Smooth muscle cell (in vitro differentiated cells): ENCODE measurements around the gene BCL7A. TPM values are rescaled to one million over a fixed set of nuclear protein-coding genes. Genes with fewer than 3 reads are reported as not detected.
A peak's percentile ranks its signal among the peaks of the same experiment; 100 is the strongest.

Source experiments
- DNase-seq: peaks from one replicate; lab custom pipeline; 2025; ENCODE audit not compliant: unreplicated experiment; lab: John Stamatoyannopoulos, UW
- H2AFZ ChIP-seq: fragments of 200-600 bp; sonication (generic); 2 replicates; pipeline ENCODE4 v1.6.0; 2016; ENCODE audit warnings: antibody characterized with exemption, low read depth, mild to moderate bottlenecking
- H3F3A ChIP-seq: fragments of 200-600 bp; sonication (generic); 2 replicates; pipeline ENCODE4 v1.6.0; 2017; ENCODE audit warnings: antibody characterized with exemption, low read depth
- H3K27ac ChIP-seq: fragments of 200-600 bp; sonication (generic); 2 replicates; pipeline ENCODE4 v1.5.1; 2016; ENCODE audit warnings: low read depth, mild to moderate bottlenecking
- H3K27me3 ChIP-seq: fragments of 200-600 bp; sonication (generic); 2 replicates; pipeline ENCODE4 v1.6.1; 2016; ENCODE audit warnings: low read depth, mild to moderate bottlenecking
- H3K36me3 ChIP-seq: fragments of 200-600 bp; sonication (generic); 2 replicates; pipeline ENCODE4 v1.5.1; 2016; ENCODE audit warnings: low read depth
- H3K4me1 ChIP-seq: fragments of 200-600 bp; sonication (generic); 2 replicates; pipeline ENCODE4 v1.5.1; 2016; ENCODE audit warnings: low read depth
- H3K4me2 ChIP-seq: fragments of 200-600 bp; sonication (generic); 2 replicates; pipeline ENCODE4 v1.6.0; 2016; ENCODE audit warnings: mild to moderate bottlenecking
- H3K4me3 ChIP-seq: fragments of 200-600 bp; sonication (generic); 2 replicates; pipeline ENCODE4 v1.5.1; 2016; ENCODE audit warnings: mild to moderate bottlenecking
- H3K79me2 ChIP-seq: fragments of 200-600 bp; sonication (generic); 2 replicates; pipeline ENCODE4 v1.6.0; 2016; ENCODE audit warnings: low read depth, mild to moderate bottlenecking
- H3K9ac ChIP-seq: fragments of 200-600 bp; sonication (generic); 2 replicates; pipeline ENCODE4 v1.6.0; 2016; ENCODE audit warnings: low read depth
- H3K9me3 ChIP-seq: fragments of 200-600 bp; sonication (generic); replicated peaks from 2 replicates; pipeline ENCODE4 v1.5.1; 2016; ENCODE audit warnings: low read depth
- H4K20me1 ChIP-seq: fragments of 200-600 bp; sonication (generic); 2 replicates; pipeline ENCODE4 v1.6.0; 2016; ENCODE audit warnings: low read depth
- WGBS: methylation state at CpG from one replicate; pipeline ENCODE4 v1.1.7; 2016; ENCODE audit warnings: low lambda C conversion rate; 5-methylcytosine and 5-hydroxymethylcytosine counted together
- polyA plus RNA-seq: library from polyadenylated mRNA; unstranded; fragments of >200 nt; fragmentation: Nextera tagmentation; extraction: Ambion mirVana; gene quantifications from 2 replicates; pipeline ENCODE4 v1.2.1, GENCODE V29; 2016
- total RNA-seq: library from RNA; depleted of rRNA; stranded (reverse); fragments of >200 nt; gene quantifications from 2 replicates; pipeline ENCODE4 v1.2.3, GENCODE V29; 2014
- TF ChIP-seq, protein P1 (sequence below): fragments of 200-600 bp; sonication (generic); IDR thresholded peaks from 2 replicates; pipeline ENCODE4 v1.5.1; 2017; ENCODE audit warnings: borderline replicate concordance, mild to moderate bottlenecking, antibody characterized with exemption; ENCODE audit not compliant: insufficient read depth, poor library complexity, severe bottlenecking

BCL7A gene
- total and polyA plus RNA-seq, 2 experiments from 2014 or later, result 2.7 to 3.0 TPM

DNA sequence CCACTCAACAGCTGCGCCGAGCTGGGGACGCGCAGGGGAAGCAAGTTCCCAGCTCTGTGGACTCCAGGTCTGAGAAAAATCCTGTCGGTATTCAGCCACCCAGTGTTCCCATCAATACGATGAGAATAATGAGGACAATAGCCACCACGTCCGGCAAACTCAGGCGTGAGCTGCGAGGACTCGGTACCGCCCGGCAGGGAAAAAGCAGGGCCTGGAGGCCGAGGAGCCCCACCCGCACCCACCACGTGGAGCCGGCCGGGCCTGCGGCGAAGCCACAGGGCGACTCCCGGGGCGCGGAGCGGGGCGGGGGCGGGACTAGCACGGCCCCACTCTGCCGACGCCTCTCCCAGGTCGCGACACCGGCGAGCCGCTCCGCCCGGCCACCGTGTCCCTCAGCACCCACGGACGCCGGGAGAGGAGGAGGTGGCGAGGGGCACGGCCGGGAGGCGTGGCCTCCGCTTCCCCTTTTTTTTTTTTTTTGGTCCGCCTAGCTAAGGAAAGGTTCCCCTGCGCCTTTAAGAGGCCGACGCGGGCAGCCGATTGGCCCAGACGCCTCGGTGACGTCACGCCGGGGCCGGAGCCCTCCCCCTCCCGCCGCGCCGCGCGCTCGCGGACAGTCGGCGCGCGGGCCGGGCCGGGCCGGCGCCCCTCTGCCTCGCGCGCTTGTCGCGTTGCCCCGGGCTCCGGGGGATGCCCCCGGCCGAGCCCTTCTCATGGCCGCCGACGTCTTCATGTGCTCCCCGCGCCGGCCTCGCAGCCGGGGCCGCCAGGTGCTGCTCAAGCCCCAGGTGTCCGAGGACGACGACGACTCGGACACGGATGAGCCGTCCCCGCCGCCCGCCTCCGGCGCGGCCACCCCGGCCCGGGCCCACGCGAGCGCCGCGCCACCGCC lies 56.7 kb downstream of the BCL7A start, which contains the start of gene MLXIP:
TSS of gene MLXIP (plus strand) at position 616 of the 892 bp plus-strand sequence. CDS start at position 714, 98 bp downstream.
- Histone ChIP-seq H3K9ac (peak within 1 kb of the TSS; percentile 85), H3K4me1 (peaks cover 32% of the 10 kb centered on the region), H2AFZ (peak within 1 kb of the TSS; percentile 88), H3F3A (peaks cover 19% of the 10 kb centered on the region), H3K9me3 (no peaks in the 10 kb centered on the region), H3K4me2 (peak within 1 kb of the TSS; percentile 91), H4K20me1 (peaks cover 29% of the 10 kb centered on the region), H3K36me3 (no peaks in the 10 kb centered on the region), H3K27me3 (no peaks in the 10 kb centered on the region), H3K79me2 (peaks cover 35% of the 10 kb centered on the region), H3K27ac (peak within 1 kb of the TSS; percentile 97), H3K4me3 (peak within 1 kb of the TSS; percentile 67)
- 2% methylated on average over 56 of the region's 113 CpGs for WGBS
- TF ChIP-seq, protein P1, sequence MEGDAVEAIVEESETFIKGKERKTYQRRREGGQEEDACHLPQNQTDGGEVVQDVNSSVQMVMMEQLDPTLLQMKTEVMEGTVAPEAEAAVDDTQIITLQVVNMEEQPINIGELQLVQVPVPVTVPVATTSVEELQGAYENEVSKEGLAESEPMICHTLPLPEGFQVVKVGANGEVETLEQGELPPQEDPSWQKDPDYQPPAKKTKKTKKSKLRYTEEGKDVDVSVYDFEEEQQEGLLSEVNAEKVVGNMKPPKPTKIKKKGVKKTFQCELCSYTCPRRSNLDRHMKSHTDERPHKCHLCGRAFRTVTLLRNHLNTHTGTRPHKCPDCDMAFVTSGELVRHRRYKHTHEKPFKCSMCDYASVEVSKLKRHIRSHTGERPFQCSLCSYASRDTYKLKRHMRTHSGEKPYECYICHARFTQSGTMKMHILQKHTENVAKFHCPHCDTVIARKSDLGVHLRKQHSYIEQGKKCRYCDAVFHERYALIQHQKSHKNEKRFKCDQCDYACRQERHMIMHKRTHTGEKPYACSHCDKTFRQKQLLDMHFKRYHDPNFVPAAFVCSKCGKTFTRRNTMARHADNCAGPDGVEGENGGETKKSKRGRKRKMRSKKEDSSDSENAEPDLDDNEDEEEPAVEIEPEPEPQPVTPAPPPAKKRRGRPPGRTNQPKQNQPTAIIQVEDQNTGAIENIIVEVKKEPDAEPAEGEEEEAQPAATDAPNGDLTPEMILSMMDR, result no peak
- peak; percentile 74 for DNase-seq

DNA sequence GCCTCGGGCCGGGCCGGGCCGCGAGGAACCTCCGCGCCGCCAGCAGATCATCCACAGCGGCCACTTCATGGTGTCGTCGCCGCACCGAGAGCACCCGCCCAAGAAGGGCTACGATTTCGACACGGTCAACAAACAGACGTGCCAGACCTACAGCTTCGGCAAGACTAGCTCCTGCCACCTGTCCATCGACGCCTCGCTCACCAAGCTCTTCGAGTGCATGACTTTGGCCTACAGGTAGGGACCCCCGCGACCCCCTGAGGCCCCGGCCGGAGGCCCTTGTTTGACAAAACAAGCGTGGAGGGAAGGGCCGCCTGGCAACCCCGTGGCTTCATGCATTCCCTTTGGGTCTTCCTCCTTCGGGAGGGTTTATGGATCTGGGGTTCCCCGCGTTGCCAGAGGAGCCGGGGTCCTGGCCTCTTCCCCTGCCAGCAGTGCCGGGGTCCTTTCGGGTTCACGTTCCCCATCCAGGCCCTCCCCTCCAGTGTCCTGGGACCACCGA lies 57.4 kb downstream of the BCL7A start:
- TF ChIP-seq, protein P1, result no peak
- Histone ChIP-seq H3K4me1 (peaks cover 32% of the 10 kb centered on the region), H3K27me3 (no peaks in the 10 kb centered on the region), H3K36me3 (no peaks in the 10 kb centered on the region), H3K27ac (peak overlapping the region; percentile 97), H3K79me2 (peaks cover 42% of the 10 kb centered on the region), H3K9ac (peak overlapping the region; percentile 85), H3K9me3 (no peaks in the 10 kb centered on the region), H3F3A (peaks cover 19% of the 10 kb centered on the region), H2AFZ (no peak overlapping the region), H3K4me3 (peak overlapping the region; percentile 67), H3K4me2 (peak overlapping the region; percentile 91), H4K20me1 (peaks cover 34% of the 10 kb centered on the region)
- peak; percentile 42 for DNase-seq
- 2% methylated on average over 36 of the region's 38 CpGs for WGBS

GRCh38 chr12:122079532-122080081 lies 57.9 kb downstream of the BCL7A start:
- Histone ChIP-seq H3K4me2 (peak overlapping the region; percentile 91), H3F3A (peaks cover 19% of the 10 kb centered on the region), H3K36me3 (no peaks in the 10 kb centered on the region), H3K4me1 (peaks cover 32% of the 10 kb centered on the region), H3K9ac (peak overlapping the region; percentile 85), H3K4me3 (peak overlapping the region; percentile 67), H2AFZ (no peak overlapping the region), H3K27me3 (no peaks in the 10 kb centered on the region), H3K27ac (peak overlapping the region; percentile 97), H4K20me1 (peaks cover 34% of the 10 kb centered on the region), H3K9me3 (no peaks in the 10 kb centered on the region), H3K79me2 (peaks cover 47% of the 10 kb centered on the region)
- DNase-seq, result no peak
- TF ChIP-seq, protein P1, result no peak
- 7% methylated on average over 13 of the region's 13 CpGs for WGBS
